Hematopoietic multipotent progenitor cell (in vitro differentiated cells): ENCODE data around the gene GPN2. TPM values are rescaled to one million over a fixed set of nuclear protein-coding genes. Genes with fewer than 3 reads are reported as not detected.
"Not testable (repeated sequence)": the region's sequence is repeated elsewhere in the genome, so short reads cannot be mapped to it uniquely, and the experiment has no call there.

ENCODE experiments used
- DNase-seq, 3 donors: peaks; one replicate each; pipeline ENCODE4 v3.0.0-alpha.2; 2011 to 2015; ENCODE audit warnings: low read depth in 2 of 3, low spot score in 2 of 3
- total RNA-seq: library from RNA; depleted of rRNA; stranded (reverse); fragments of >200 nt; gene quantifications from one replicate; pipeline ENCODE4 v1.2.3, GENCODE V29; 2012

Gene GPN2
- total RNA-seq, 1 donor = 25.6 TPM

GRCh38 chr1:26837665-26838064 lies 52.4 kb downstream of the GPN2 start:
- not testable (repeated sequence) for DNase-seq

GRCh38 chr1:26833432-26834405 lies 56.4 kb downstream of the GPN2 start:
- DNase-seq = peak; percentile 79 to 97 (median 95)

- no peak for DNase-seq
Observed at GRCh38 chr1:26832249-26832960, 57.7 kb downstream of the GPN2 start.

- DNase-seq = no peak
Observed at GRCh38 chr1:26831546-26832248, 58.4 kb downstream of the GPN2 start.

- DNase-seq = no peak
Observed at GRCh38 chr1:26831059-26831458, 59.0 kb downstream of the GPN2 start.

- no peak for DNase-seq
Observed at GRCh38 chr1:26829184-26829911, 60.7 kb downstream of the GPN2 start.

- peak in 1 of 3 donors; percentile 37 for DNase-seq
Observed at GRCh38 chr1:26828411-26828991, 61.6 kb downstream of the GPN2 start.

GRCh38 chr1:26827663-26828062 lies 62.4 kb downstream of the GPN2 start:
- no peak for DNase-seq

GRCh38 chr1:26827106-26827604 lies 62.9 kb downstream of the GPN2 start:
- DNase-seq = no peak

GRCh38 chr1:26826261-26827105 lies 63.6 kb downstream of the GPN2 start, which contains the start of gene ZDHHC18:
ZDHHC18 (plus strand) TSS chr1:26826688; CDS start chr1:26826805, 117 bp downstream.
- DNase-seq = peak; percentile 61 to 70 (median 69)

Other genes with a start within 250 kb of the GPN2 start
- 126 TPM for gene ARID1A, start 194.3 kb downstream of the GPN2 start, total RNA-seq
- gene PIGV, start 102.3 kb downstream of the GPN2 start, total RNA-seq = 45.5 TPM
- 23.7 TPM for gene ZDHHC18, start 63.6 kb downstream of the GPN2 start, total RNA-seq
- gene SFN, start 27.1 kb downstream of the GPN2 start, total RNA-seq = 0.54 TPM
- 11.6 TPM for gene GPATCH3, start 10.2 kb upstream of the GPN2 start, total RNA-seq
- not detected for gene NR0B2, start 23.7 kb upstream of the GPN2 start, total RNA-seq
- gene NUDC, start 31.5 kb upstream of the GPN2 start, total RNA-seq = 21.8 TPM
- under 0.01 TPM for gene KDF1, start 70.2 kb upstream of the GPN2 start, total RNA-seq
- gene TRNP1, start 103.4 kb upstream of the GPN2 start, total RNA-seq = under 0.01 TPM
- 0.27 TPM for gene TENT5B, start 122.6 kb upstream of the GPN2 start, total RNA-seq